PFSK-1 (cell line): ENCODE results near the gene ABCC8.

Source experiments
- FOXP2 ChIP-seq: optimal IDR thresholded peaks from 2 replicates; pipeline ENCODE3; 2011; ENCODE audit warnings: borderline replicate concordance, control low read depth, inconsistent platforms; ENCODE audit not compliant: insufficient read depth; ENCODE audit errors: extremely low read length, extremely low read depth
- POLR2AphosphoS5 ChIP-seq: IDR thresholded peaks from 2 replicates; pipeline ENCODE4 v1.6.1; 2012; ENCODE audit warnings: low read depth, mild to moderate bottlenecking, control low read depth, low read length, moderate library complexity
- REST ChIP-seq, 2 experiments: IDR thresholded peaks; 2 replicates each; pipeline versions ENCODE4 v1.6.1 to v1.8.0; 2011 to 2012; ENCODE audit warnings: low read depth in 2 of 2, low read length in 2 of 2, control low read depth in 1 of 2, inconsistent platforms in 1 of 2, mild to moderate bottlenecking in 1 of 2, moderate library complexity in 1 of 2; ENCODE audit not compliant: insufficient read depth in 1 of 2
- SIN3A ChIP-seq: IDR thresholded peaks from 2 replicates; pipeline ENCODE4 v1.6.1; 2012; ENCODE audit warnings: mild to moderate bottlenecking, low read length, moderate library complexity, borderline replicate concordance; ENCODE audit not compliant: insufficient read depth
- TAF1 ChIP-seq: IDR thresholded peaks from 2 replicates; pipeline ENCODE4 v1.6.1; 2012; ENCODE audit warnings: low read length, control low read depth, borderline replicate concordance; ENCODE audit not compliant: insufficient read depth

The ABCC8 gene

GRCh38 chr11:17401316-17401715 lies 75.3 kb downstream of the ABCC8 start:
- TF ChIP-seq FOXP2, result no peak
- no peak for TF ChIP-seq POLR2AphosphoS5
- no peak for TF ChIP-seq SIN3A
- TF ChIP-seq TAF1, result no peak
- TF ChIP-seq REST (IDR thresholded peaks at IDR 0.05; ENCODE audit: insufficient read depth in 1 of 2, low read depth in 2 of 2, low read length in 2 of 2), result no peak

- no peak for TF ChIP-seq POLR2AphosphoS5
- TF ChIP-seq TAF1, result no peak
- no peak for TF ChIP-seq FOXP2
- TF ChIP-seq REST (IDR thresholded peaks at IDR 0.05; ENCODE audit: insufficient read depth in 1 of 2, low read depth in 2 of 2, low read length in 2 of 2), result no peak
- TF ChIP-seq SIN3A, result no peak
Observed at GRCh38 chr11:17400048-17400775, 76.4 kb downstream of the ABCC8 start.

- TF ChIP-seq POLR2AphosphoS5, result no peak
- TF ChIP-seq TAF1, result no peak
- TF ChIP-seq REST (IDR thresholded peaks at IDR 0.05; ENCODE audit: insufficient read depth in 1 of 2, low read depth in 2 of 2, low read length in 2 of 2), result no peak
- TF ChIP-seq FOXP2, result no peak
- TF ChIP-seq SIN3A, result no peak
Observed at GRCh38 chr11:17399236-17399635, 77.4 kb downstream of the ABCC8 start.

GRCh38 chr11:17397311-17398002 lies 79.2 kb downstream of the ABCC8 start:
- TF ChIP-seq POLR2AphosphoS5, result no peak
- TF ChIP-seq SIN3A, result no peak
- TF ChIP-seq REST (IDR thresholded peaks at IDR 0.05; ENCODE audit: insufficient read depth in 1 of 2, low read depth in 2 of 2, low read length in 2 of 2), result no peak
- no peak for TF ChIP-seq TAF1
- TF ChIP-seq FOXP2, result no peak
